HG03439 (cell line): ENCODE results near the gene PBX2.

Experiments used
- ATAC-seq: cut with Tn5 transposase; IDR thresholded peaks from one replicate; pipeline ENCODE4 v1.9.1; 2021; ENCODE audit warnings: mild to moderate bottlenecking, moderate library complexity; ENCODE audit not compliant: unreplicated experiment

The PBX2 gene

DNA sequence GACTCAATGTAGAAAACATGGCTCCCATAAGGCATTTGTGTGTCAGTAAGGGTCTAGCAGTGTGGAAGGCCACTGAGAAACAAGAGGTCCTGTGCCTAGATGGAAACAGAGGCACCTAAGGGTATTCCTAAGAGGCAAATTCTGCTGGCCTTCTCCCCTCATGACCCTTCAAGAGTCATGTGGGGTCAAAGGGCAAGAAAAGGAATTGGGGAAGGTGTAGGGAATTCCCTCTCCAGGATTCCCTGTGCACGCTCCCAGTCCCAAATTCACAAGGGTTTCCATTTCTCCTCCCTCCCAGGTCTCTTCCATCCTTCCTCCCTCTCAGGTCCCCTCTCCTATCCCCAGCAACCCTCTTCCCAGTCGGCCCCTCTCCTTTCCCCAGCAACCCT is 14.7 kb downstream of the PBX2 start:
- no peak for ATAC-seq

DNA sequence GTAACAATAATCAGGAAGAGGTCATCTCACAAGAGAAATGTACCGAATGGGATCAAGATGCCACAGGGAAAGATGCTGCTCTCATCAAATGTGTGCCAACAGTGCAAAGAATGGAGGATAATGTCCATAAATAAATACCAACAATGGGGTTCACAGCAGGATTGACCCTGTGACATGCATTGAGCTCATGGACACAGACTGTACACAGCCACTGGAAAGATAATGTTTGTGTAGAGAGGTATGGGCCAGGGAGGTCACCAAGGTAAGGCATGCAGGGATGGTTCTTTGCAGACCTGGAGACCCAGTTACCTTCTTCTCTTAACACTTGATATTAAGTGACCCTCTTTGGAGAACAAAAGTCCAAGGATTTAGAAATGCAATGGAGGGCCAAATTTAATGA is 15.6 kb downstream of the PBX2 start:
- ATAC-seq = no peak

DNA sequence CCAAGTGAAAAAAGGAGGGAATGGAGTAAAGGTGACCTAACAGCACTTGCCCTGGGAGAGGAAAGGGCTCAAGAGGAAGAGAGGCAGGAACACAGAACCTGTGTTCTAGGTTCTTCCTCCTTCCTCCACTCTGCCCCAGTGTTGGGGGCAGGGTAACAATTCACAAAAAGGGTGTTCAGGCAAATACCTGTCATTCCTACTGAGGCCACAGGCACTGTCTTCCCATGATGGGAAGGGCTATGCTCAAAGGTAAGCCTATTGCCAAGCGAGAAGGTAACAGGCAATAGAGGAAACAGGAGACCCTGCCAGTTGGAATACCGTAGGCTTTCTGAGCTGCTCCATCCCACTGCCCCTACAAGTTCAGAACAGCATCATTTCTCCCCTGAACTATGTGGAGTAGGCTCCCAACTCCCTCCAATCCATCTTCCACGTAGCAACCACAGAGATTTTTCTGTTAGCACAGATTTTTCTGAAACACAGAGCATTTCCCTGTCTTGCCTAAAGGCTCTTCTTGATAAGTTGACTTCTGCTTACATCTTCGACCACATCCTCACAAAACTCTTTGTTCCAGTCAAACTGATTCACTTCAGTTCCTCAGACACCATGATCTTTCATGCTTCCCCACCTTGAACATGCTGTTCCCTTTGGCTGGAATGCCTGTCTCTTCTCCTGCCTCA is 16.8 kb downstream of the PBX2 start:
- ATAC-seq = no peak

GRCh38 chr6:32171234-32171633 is 18.8 kb downstream of the PBX2 start:
- no peak for ATAC-seq

DNA sequence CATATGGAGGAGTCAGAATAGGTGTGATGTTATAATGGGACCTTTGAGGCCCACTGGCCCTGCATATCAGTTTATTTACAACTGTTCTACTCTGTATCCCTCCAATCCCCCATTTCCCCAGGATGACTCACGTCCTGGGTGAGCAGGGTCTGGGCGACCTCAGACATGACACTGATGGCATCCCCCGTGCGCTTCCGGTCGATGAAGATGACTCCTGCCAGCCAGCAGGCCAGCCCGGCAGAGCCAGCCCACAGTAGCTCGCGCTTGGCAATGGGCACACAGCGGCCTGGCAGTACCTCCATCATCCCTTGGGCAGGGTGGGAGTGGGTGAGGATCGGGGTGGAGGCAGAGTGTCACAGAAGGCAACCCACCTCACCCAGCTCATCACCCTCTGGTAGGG is 19.7 kb downstream of the PBX2 start:
- no peak for ATAC-seq

GRCh38 chr6:32168807-32169591 is 21.0 kb downstream of the PBX2 start:
- ATAC-seq = no peak

DNA sequence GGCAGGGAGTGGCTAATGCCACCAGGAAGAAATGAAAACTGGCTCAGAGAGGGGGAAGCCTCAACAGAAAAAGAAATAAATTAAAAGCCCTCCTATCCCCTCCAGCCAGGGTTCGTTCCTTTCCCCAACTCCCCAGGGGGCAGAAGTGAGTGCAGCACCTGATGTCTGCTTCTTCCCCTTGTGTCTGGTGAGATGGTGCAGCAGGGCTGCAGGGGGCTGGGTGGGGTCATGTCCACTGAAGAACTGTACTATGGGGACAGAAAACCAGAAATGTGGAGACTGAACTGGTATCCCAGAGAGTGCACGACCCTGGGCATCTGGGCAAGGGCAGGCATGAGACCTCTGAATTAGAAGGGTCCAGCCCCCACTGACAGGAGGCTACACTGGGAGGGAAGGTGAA is 21.7 kb downstream of the PBX2 start:
- ATAC-seq = no peak

DNA sequence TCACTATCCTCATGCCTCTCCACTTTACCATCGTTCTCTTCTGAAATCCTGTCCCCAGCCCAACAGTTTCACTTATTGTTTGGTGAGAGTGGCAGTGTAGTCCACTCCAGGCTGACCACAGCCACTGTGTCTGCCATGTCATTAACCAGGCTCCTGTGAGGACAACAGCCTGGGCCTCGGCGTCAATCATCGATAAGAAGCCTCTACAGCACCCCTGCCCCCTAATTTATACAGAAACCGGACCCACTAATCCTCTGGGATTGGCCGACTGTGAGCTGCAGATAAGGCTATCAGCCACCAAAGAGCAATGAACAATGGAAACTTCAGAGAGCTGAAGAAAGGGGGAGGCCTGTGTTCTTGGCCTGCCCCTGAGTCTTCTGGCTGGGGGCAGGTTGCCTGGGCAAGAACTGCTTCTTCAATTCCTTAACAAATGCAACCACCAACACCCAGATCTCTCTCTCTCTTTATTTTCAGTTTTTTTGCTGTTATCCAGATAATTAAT is 22.2 kb downstream of the PBX2 start:
- no peak for ATAC-seq

DNA sequence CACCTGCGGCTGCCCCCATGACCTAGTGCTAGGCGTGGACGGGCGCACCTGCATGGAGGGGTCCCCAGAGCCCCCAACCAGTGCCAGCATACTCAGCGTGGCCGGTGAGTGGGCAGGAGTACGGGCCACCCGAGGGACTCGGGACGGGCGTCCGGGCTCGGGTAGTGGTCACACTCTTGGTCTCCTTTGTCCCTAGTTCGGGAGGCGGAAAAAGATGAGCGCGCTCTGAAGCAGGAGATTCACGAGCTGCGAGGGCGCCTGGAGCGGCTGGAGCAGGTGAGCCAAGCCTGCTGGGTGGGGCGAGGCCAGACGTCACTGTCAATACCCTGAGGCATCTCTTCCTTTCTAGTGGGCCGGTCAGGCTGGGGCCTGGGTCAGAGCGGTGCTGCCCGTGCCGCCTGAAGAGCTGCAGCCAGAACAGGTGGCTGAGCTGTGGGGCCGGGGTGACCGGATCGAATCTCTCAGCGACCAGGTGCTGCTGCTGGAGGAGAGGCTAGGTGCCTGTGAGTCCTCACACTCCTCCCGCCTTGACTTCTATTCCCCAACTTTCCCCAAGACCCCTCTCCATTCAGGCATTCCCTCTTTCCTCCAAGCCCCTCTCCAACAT is 22.7 kb downstream of the PBX2 start:
- no peak for ATAC-seq

GRCh38 chr6:32166411-32167061 is 23.5 kb downstream of the PBX2 start:
- ATAC-seq = no peak

DNA sequence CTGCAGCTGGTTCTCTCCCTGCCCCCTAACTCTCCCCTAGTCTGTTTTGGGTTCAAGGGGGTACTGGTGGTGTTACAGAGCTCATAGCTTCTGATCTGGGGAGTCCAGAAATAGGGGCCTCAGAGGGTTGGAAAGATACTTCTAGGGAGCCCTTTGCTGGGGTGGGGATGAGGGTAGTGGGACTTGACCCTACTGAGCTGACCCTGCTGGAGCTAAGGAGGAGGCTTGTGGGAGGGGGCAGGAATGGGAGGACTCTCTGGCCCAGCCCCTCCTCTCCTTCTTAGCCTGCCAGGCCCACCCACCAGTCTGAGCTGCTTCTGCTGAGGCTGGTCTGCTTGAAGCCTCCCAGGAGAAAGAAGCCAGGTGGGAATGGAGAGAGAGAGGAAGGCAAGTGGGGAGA is 25.7 kb downstream of the PBX2 start, which contains the start of gene EGFL8:
Gene EGFL8, plus strand, starts transcription at position 301 of the 400 bp plus-strand sequence. CDS start 1,571 bp downstream, outside the sequence.
- no peak for ATAC-seq

GRCh38 chr6:32163559-32164258 is 26.3 kb downstream of the PBX2 start:
- no peak for ATAC-seq

- no peak for ATAC-seq
Observed at GRCh38 chr6:32158052-32158451, 31.9 kb downstream of the PBX2 start.

GRCh38 chr6:32156891-32157290 is 33.1 kb downstream of the PBX2 start:
- no peak for ATAC-seq

GRCh38 chr6:32154514-32155161 is 35.4 kb downstream of the PBX2 start:
- ATAC-seq = peak; percentile 52

DNA sequence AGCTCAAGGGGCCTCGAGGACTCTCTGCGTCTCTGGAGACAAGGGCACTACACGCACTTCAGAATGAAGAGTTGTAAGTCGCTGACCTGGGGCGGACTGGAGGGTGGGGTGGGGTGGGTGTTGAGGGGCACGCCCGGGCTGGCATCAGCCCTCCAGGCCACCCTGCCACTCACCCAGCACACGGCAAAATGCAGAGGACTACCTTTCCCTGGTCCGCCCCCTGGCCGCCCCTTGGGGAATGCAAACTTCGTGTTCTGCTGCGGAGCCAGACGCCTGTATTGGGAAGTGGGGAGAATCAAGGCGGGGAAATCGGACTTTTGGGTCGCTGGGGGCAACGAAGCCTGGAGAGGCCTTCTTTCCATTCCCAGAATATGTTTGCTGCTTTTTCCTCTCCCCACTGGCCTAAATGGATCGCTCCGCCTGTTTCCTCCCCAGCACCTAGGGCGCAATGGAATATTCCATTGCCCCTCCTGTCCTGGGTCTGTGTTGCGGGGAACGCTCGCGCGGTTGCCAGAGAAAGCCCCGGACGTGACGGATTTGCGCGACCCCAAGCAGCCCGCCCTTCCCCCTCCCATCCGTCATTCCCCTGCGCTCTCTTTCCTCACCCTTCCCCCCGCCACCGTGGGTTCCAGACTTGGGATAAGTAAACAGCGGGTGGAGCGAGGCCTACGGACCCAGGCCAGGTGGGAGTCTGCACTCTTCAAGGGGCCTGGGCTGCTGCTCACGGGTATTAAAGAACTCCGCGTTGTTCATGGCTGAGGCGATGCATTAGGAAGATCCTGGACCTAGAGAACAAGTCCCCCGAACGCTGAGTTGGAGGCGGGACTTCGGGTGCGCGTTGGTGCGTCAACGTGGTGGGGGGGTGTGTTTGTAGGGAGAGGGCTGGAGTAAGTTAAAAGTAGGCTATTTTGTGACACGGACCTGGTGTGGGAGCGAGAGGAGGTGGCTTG is 36.2 kb downstream of the PBX2 start, which contains the start of gene PPT2:
Gene PPT2, plus strand, starts transcription at position 578 of the 950 bp plus-strand sequence. CDS start 454 bp downstream, outside the sequence.
- no peak for ATAC-seq

DNA sequence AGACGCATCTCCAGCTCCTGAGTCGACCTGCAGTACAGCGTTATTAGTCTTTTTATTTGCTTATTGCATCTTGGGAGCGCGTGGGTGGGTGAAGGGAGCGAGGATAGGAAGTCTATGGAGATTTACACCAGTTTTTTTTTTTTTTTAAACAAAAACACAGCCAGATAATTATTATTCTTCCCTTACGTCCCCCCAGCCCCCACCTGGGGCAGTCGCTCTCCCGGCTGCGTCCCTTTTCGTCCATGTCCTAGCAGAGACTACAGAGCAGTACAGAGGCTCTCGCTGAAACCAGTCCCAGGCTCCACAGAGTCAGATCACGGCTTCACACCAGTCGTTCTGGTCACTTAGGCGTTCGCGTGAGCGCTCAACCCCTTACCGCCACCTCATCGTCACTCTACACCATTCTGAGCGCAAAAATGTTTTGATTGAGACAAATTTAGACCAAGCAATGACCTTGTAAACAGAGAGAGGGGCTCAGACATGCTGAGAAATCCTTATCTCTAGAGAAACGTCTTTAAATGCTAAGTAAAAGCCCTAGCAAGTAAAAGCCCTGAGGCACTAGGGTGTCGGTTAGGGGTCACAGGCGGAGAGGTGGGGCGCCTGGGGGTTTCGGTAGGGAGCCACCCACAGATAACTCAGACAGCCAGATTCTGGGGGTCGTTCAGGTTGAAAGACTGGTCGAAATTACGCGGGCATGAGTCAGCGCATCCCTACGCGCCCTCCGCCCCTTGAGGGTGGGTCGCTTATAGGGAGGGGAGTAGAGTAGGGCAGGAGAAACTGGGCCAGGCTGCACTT is 37.0 kb downstream of the PBX2 start:
- no peak for ATAC-seq
